MCF 10A (cell line): ENCODE measurements around the gene COQ7. TPM values are rescaled to one million over a fixed set of nuclear protein-coding genes. Genes with fewer than 3 reads are reported as not detected.

Experiments used
- BruUV-seq: library from RNA; stranded (reverse); fragments of 400-500 nt; replicated peaks from 2 replicates; lab custom pipeline; 2021; lab: Mats Ljungman, UMichigan
- CTCF ChIA-PET: fragments of 300-600 bp; sonication (Branson Sonifier 250); formaldehyde crosslinking; extraction: SDS; loops from one replicate; lab custom pipeline; 2021; ENCODE audit warnings: antibody characterized with exemption, inconsistent platforms; lab: Yijun Ruan, JAX
- POLR2A ChIA-PET: fragments of 300-600, 350-650 bp; sonication (Branson Sonifier 250); formaldehyde crosslinking; extraction: SDS; loops from one replicate; lab custom pipeline; 2020; ENCODE audit warnings: antibody characterized with exemption, inconsistent platforms; lab: Yijun Ruan, JAX
- DNase-seq: peaks from one replicate; pipeline ENCODE4 v3.0.0-alpha.2; 2018; ENCODE audit not compliant: unreplicated experiment
- H3K27ac Mint-ChIP-seq: one replicate; pipeline ENCODE4 v1.8.0; 2022; ENCODE audit warnings: mild to moderate bottlenecking, low read depth, mixed read lengths; ENCODE audit not compliant: unreplicated experiment
- H3K27me3 Mint-ChIP-seq: one replicate; pipeline ENCODE4 v1.8.0; 2022; ENCODE audit warnings: mixed read lengths; ENCODE audit not compliant: insufficient read depth, unreplicated experiment
- H3K36me3 Mint-ChIP-seq: one replicate; pipeline ENCODE4 v1.8.0; 2022; ENCODE audit warnings: mild to moderate bottlenecking, moderate library complexity, mixed read lengths; ENCODE audit not compliant: insufficient read depth, unreplicated experiment
- H3K4me1 Mint-ChIP-seq: one replicate; pipeline ENCODE4 v1.8.0; 2022; ENCODE audit warnings: mixed read lengths; ENCODE audit not compliant: insufficient read depth, unreplicated experiment
- H3K4me3 Mint-ChIP-seq: one replicate; pipeline ENCODE4 v1.8.0; 2022; ENCODE audit warnings: mild to moderate bottlenecking, moderate library complexity, mixed read lengths; ENCODE audit not compliant: unreplicated experiment
- H3K9me3 Mint-ChIP-seq: one replicate; pipeline ENCODE4 v1.8.0; 2022; ENCODE audit warnings: mixed read lengths; ENCODE audit not compliant: unreplicated experiment
- intact Hi-C: fragments of 100-400 bp; cut with micrococcal nuclease; formaldehyde crosslinking; loops from 2 replicates; pipeline ENCODE4 v1.14.1; 2022
- total RNA-seq: library from RNA; stranded (reverse); gene quantifications from 2 replicates; pipeline ENCODE4 v1.2.3, GENCODE V29; 2022
- TF ChIP-seq, protein P1 (sequence below): fragments of 200-600 bp; IDR thresholded peaks from one replicate; pipeline ENCODE4 v1.8.0; 2022; ENCODE audit warnings: antibody characterized with exemption, mild to moderate bottlenecking; ENCODE audit not compliant: unreplicated experiment

COQ7 gene
- total RNA-seq, 1 experiment from 2014 or later = 21.4 TPM

DNA sequence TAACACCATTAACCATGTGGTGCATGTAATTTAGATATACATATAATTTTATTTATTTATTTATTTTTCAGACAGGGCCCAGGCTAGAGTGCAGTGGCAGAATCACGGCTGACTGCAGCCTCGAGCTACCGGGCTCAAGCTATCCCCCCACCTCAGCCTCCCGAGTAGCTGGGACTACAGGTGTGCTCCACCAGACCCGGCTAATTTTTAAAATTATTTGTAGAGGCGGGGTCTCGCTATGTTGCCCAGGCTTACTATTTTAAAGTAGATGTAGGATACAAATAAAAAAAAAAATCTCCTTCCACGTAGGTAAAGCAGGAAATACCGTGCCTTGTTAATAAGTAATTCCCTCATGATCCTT is 446 bp upstream of the COQ7 start:
- H3K4me1 Mint-ChIP-seq = peaks cover 8% of the 10 kb centered on the region
- H3K27ac Mint-ChIP-seq = peak overlapping the region; percentile 99
- intact Hi-C loops = loop anchor here (1.0 to 5.0 kb wide), 4 partner anchors 69 to 265 kb away; partner anchors contain the start of genes ARL6IP1, SMG1 and TMC7
- BruUV-seq = no TSS peak
- ChIA-PET CTCF (interaction anchor here (0.6 to 1.4 kb wide), 6 partner anchors 10 to 121 kb away, joined by 3 to 7 read pairs (median 3); partner anchors contain the start of gene TMC7), POLR2A (interaction anchor here (0.6 to 2.6 kb wide), 17 partner anchors 52 to 488 kb away, joined by 3 to 16 read pairs (median 5); partner anchors contain the start of genes CCP110, SMG1, TMC7 and VPS35L)
- no peaks in the 10 kb centered on the region for H3K27me3 Mint-ChIP-seq
- peak overlapping the region; percentile 90 for H3K4me3 Mint-ChIP-seq
- H3K36me3 Mint-ChIP-seq = peaks cover 15% of the 10 kb centered on the region
- DNase-seq = no peak
- H3K9me3 Mint-ChIP-seq = no peaks in the 10 kb centered on the region
- TF ChIP-seq, protein P1, sequence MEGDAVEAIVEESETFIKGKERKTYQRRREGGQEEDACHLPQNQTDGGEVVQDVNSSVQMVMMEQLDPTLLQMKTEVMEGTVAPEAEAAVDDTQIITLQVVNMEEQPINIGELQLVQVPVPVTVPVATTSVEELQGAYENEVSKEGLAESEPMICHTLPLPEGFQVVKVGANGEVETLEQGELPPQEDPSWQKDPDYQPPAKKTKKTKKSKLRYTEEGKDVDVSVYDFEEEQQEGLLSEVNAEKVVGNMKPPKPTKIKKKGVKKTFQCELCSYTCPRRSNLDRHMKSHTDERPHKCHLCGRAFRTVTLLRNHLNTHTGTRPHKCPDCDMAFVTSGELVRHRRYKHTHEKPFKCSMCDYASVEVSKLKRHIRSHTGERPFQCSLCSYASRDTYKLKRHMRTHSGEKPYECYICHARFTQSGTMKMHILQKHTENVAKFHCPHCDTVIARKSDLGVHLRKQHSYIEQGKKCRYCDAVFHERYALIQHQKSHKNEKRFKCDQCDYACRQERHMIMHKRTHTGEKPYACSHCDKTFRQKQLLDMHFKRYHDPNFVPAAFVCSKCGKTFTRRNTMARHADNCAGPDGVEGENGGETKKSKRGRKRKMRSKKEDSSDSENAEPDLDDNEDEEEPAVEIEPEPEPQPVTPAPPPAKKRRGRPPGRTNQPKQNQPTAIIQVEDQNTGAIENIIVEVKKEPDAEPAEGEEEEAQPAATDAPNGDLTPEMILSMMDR = no peak

DNA sequence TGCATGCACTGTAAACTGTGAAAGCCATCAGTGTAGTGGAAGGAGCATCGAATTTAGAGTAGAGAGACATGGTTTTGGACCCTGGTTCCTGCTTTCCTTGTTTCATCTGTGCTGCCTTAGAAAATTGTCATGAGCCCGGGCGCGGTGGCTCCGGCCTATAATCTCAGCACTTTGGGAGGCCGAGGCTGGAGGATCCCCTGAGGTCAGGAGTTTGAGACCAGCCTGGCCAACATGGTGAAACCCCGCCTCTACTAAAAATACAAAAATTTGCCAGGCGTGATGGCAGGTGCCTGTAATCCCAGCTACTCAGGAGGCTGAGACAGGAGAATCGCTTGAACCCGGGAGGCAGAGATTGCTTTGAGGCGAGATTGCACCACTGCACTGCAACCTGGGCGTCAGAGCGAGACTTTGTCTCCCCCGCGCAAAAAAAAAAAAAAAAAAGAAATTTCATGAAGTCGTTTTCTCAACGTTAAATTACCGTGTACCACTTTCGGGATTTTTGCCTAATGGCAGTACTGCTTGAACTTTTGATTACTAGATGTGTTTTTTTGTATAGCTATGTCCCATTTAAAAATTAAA is 912 bp downstream of the COQ7 start:
- peaks cover 20% of the 10 kb centered on the region for H3K36me3 Mint-ChIP-seq
- no peaks in the 10 kb centered on the region for H3K9me3 Mint-ChIP-seq
- H3K27ac Mint-ChIP-seq = peak overlapping the region; percentile 99
- H3K4me1 Mint-ChIP-seq = peaks cover 12% of the 10 kb centered on the region
- ChIA-PET CTCF (interaction anchor here (0.6 to 7.2 kb wide), 10 partner anchors 85 to 532 kb away, joined by 3 to 202 read pairs (median 4); partner anchors contain the start of gene TMC7), POLR2A (interaction anchor here (1.0 to 2.6 kb wide), 8 partner anchors 63 to 142 kb away, joined by 3 to 14 read pairs (median 6); partner anchors contain the start of genes SMG1 and TMC7)
- H3K27me3 Mint-ChIP-seq = no peaks in the 10 kb centered on the region
- no TSS peak for BruUV-seq
- no peak for DNase-seq
- H3K4me3 Mint-ChIP-seq = peak overlapping the region; percentile 90
- TF ChIP-seq, protein P1 = no peak
- intact Hi-C loops = loop anchor here (5.0 kb wide), 2 partner anchors 141 to 266 kb away; partner anchors contain the start of genes ARL6IP1 and SMG1

DNA sequence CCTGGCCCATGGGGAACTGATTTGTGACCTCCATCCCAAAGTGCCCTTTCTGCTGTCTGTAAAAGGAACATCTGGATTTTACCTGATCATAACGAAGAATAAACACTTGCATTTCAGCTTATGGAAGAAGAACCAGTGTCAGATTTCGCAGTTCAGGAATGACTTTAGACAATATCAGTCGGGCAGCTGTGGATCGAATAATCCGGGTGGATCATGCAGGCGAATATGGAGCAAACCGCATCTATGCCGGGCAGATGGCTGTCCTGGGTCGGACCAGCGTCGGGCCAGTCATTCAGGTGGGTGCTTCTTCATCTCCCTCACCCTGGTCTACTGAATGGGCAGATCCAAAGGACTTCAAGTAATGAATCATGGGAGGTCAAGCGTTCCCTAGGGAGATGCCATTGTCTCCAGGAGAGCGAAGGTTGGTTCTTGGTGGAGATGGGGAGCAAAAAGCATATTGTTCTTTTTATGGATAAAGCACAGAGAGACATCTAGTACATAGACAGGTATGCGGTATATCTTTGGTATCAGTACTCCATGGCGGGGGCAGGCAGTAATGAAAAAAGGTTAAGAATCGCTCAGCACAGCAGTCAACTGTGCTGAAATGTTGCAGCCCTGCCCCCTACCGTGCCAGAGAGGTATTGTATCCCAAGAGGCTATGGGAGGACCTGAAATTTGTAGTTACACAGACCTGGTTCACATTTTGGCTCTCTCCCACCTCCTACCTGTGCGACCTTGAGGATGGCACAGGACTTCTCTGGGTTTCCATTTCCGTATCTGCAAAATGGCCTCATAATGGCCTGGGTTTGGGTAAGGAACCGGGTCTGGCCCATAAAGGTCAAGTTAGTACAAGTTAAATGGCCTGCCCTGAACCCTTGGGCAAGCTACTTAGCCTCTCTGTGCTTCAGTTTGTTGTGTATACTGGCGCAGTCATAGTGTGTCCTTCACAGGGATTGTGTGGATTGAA is 4.7 kb downstream of the COQ7 start:
- TF ChIP-seq, protein P1 = peak; percentile 88
- H3K4me1 Mint-ChIP-seq = peaks cover 9% of the 10 kb centered on the region
- ChIA-PET POLR2A (interaction anchor here (0.7 to 2.2 kb wide), 3 partner anchors 66 to 89 kb away, joined by 3 to 4 read pairs (median 3); partner anchors contain the start of gene TMC7), CTCF (interaction anchor here (0.6 to 7.2 kb wide), 35 partner anchors 9 to 1170 kb away, joined by 3 to 202 read pairs (median 4); partner anchors contain the start of gene TMC7)
- intact Hi-C loops = loop anchor here (1.0 kb wide), 1 partner anchor 89 kb away; the partner anchor contains the start of gene TMC7
- no TSS peak for BruUV-seq
- no peak overlapping the region for H3K27ac Mint-ChIP-seq
- H3K27me3 Mint-ChIP-seq = no peaks in the 10 kb centered on the region
- H3K4me3 Mint-ChIP-seq = no peak overlapping the region
- peak; percentile 75 for DNase-seq
- peaks cover 38% of the 10 kb centered on the region for H3K36me3 Mint-ChIP-seq
- H3K9me3 Mint-ChIP-seq = no peaks in the 10 kb centered on the region
